HG02938 (cell line): ENCODE results near the gene CYP27A1.

Experiments used
- ATAC-seq: cut with Tn5 transposase; IDR thresholded peaks from one replicate; pipeline ENCODE4 v1.9.1; 2021; ENCODE audit warnings: mild to moderate bottlenecking, moderate library complexity; ENCODE audit not compliant: unreplicated experiment

The CYP27A1 gene

DNA sequence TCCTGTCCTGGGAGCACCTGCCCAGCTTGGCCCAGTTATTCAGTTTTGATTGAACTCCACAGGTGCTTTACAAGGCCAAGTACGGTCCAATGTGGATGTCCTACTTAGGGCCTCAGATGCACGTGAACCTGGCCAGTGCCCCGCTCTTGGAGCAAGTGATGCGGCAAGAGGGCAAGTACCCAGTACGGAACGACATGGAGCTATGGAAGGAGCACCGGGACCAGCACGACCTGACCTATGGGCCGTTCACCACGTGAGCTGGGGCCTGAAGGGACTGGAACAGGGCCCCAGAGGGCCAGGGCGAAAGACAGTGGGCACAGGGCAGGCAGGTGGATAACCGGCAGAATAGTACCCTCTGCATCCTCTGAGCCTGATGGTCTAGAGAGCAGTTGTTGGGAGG, 27.6 kb downstream of the CYP27A1 start:
- no peak for ATAC-seq

DNA sequence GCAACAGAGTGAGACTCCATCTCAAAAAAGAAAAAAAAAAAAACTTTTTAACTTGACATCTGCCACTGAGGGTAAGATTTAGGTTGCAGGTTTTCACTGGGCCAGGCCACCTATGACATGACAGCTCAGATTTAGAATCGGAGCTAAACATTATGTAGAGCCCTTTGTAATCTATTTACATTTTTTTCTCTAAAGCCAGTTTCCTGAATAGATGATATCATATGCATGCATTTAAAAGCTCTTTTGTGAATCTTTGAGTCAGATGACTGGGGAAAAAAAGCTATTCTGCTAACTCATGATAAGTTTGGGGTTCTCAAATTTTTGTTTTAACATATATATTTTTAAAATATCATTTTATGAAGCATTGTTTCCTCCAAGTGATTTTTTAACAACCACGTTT, 28.3 kb downstream of the CYP27A1 start:
- ATAC-seq, result no peak

DNA sequence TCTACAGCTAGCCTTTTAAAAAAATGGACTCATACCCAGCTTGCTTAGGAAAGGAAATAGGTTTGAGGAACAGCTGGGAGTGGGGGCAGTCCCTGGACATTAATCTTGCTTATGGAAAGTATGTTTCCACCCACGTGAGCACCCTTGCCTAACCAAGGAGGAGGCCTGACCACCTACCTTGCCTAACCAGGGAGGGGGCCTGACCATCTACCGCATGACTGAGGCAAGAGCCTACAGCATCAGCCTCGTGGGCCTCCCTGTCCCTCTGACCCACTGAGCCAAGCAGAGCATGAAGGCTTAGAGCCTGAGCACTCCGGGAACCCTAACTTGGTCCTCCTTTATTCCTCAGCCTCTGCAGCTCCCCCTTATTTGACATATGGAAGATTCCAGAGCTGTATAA, 29.4 kb downstream of the CYP27A1 start:
- no peak for ATAC-seq

DNA sequence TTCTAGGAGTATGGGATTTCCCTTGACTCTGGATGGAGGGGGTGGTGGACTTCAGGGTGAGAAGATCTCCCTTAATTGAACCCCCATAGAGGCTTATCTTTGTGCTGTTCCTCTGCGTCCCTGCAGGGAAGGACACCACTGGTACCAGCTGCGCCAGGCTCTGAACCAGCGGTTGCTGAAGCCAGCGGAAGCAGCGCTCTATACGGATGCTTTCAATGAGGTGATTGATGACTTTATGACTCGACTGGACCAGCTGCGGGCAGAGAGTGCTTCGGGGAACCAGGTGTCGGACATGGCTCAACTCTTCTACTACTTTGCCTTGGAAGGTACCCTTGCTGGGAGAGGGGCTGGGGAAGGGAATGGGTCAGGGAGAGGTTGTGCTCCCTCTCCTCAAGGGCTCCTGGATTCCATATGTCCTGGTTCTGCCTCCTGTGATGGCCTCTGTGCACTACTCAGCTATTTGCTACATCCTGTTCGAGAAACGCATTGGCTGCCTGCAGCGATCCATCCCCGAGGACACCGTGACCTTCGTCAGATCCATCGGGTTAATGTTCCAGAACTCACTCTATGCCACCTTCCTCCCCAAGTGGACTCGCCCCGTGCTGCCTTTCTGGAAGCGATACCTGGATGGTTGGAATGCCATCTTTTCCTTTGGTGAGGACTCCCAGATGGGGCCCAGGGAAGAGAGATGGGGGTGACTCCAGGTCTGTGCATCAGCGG, 30.3 kb downstream of the CYP27A1 start:
- no peak for ATAC-seq

DNA sequence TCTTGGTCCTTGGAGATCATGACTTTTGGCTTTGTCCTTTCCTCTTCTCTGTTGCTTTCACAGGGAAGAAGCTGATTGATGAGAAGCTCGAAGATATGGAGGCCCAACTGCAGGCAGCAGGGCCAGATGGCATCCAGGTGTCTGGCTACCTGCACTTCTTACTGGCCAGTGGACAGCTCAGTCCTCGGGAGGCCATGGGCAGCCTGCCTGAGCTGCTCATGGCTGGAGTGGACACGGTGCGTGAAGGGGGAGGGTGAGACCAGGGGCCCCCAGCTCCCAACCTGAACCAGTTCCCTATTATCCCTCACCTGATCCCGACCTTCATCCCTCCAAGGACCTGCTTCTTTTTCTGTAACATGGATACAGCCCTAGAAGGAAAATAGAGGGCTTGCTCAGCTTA, 30.9 kb downstream of the CYP27A1 start:
- no peak for ATAC-seq

DNA sequence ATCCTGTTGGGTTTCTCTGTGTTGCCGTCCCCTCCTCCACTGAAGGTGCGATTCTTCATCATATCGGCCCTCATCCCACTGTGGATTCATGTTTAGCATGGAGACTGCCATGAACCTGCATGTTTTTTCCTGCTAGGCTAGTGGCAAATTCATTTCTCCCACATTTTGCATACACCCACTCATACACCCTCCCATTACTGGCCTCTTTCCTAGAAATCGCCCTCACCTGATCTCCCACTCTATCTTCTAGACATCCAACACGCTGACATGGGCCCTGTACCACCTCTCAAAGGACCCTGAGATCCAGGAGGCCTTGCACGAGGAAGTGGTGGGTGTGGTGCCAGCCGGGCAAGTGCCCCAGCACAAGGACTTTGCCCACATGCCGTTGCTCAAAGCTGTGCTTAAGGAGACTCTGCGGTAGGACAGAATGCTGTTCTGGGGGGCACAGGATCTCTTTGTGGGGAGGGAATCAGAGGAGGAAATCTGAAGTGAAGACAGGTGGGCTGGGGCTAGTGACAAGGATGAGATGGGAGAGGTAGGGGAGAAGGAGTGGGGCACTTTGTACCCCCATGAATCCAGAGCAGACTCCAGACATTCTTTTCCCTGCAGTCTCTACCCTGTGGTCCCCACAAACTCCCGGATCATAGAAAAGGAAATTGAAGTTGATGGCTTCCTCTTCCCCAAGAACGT, 32.0 kb downstream of the CYP27A1 start:
- ATAC-seq, result no peak

DNA sequence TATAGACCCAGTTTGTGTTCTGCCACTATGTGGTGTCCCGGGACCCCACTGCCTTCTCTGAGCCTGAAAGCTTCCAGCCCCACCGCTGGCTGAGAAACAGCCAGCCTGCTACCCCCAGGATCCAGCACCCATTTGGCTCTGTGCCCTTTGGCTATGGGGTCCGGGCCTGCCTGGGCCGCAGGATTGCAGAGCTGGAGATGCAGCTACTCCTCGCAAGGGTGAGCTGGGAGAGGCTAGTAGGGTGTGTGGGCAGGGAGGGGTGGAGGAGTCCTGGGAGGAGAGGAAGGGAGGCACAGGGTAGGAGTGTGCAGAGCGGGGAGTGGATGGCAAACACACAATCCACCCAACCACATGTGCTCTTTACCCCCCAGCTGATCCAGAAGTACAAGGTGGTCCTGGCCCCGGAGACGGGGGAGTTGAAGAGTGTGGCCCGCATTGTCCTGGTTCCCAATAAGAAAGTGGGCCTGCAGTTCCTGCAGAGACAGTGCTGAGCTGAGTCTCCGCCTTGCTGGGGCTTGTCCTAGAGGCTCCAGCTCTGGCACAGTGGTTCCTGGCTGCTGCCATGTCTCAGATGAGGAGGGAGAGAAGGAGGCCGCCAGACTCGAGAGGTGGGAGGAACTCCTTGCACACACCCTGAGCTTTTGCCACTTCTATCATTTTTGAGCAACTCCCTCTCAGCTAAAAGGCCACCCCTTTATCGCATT, 32.7 kb downstream of the CYP27A1 start:
- no peak for ATAC-seq

DNA sequence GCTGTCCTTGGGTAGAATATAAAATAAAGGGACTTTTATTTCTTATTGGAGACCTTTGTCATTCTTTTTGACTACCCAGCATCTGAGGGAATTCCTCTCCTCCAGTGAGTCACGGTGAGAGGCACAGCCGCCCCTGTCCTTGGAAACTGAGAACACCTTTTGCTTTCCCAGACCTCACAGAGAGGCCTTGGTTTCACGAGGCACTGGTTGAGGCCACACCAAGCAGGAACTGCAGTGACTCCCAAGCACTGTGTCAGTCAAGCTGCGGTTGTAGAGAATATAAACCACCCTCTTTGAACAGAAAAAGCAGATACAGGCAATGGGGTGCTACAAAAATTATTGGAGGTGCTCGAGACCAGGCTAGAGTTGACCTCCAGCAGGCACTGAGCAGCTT, 33.3 kb downstream of the CYP27A1 start:
- no peak for ATAC-seq

DNA sequence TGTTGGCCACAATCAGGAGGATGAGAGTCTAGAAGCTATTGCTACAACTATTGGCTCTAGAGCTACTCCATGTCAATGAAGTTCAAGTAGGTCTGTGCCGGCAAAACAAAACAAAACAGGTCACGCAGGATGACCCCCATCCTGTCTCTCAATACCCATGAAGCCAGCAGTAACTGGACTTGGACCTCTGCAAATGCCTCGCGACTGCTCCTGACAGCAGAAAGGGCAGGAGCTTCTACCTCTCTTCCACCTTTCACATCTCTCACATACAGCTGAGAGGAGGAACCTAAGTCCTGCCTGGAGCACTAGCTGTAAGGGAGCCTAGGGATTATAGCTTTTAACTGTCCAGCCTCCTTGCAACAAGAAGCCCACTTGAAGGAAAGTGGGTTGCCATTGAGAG, 33.7 kb downstream of the CYP27A1 start:
- ATAC-seq, result no peak

DNA sequence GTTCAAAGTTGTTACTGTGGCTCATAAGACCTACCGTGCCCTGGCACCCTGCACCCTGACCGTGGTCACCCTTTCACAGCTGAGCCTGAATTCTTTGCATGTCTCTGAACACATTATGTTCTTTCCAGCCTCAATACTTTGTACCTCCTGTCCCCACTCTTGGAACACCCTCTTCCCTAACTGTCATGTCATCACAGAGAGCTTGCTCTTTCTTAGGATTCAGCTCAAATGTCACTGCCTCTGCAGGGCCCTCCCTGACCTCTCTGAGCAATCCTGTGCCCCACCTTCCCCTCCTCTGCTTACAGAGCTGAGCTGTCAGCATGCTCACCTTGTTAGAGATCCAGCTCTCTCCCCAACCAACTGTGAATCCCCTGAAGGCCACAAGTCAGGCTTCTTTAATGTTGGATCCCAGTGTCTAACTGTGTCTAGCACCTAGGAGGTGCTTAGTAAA, 34.6 kb downstream of the CYP27A1 start:
- no peak for ATAC-seq

DNA sequence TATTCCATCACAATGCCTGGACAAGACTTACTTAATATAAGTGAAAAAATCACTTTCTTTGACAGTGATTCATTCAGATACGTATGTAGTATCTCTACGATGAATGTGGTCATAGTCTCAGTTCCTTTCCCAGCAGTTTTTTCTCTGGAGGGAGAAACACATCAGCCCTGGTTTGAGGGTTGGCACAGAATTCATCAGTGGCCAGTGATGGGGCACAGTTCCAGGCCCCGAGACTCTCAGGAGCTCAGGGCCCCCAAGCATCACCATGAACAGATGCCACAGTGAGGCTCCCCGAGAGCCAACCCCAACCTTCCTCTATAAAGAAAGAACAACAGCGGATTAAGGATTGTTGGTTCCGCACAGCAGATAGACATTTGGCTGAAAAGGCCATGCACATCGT, 37.1 kb downstream of the CYP27A1 start:
- ATAC-seq, result no peak

DNA sequence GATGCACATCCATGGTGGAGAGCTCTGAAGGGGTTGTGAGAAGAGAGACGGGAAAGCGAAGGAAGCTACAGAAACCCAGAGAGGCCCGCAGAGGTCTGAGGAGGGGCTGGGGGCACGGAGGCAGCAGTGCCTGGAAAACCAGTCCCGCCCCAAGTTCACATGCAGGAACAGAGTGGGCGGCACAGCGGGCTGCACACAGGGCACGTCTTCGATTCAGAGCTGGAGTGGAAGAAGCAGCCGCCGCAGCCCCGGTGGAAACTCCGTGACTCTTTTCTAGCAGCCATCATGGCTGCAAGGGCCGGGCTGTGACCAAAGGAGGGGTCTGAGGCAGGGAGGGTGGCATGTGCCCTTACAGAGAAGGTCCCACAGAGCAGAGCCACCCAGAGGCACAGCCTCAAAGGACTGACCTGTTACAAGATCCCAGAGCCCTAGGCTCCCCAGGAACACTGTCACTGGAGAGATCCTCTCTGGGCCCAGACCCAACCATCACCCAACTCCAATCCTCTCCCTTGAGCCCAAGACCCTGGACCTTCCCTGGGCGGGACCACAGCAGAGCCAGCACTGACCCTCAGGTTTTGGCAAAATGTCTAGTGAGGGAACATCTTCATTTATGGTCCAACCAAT, 38.9 kb downstream of the CYP27A1 start:
- no peak for ATAC-seq

DNA sequence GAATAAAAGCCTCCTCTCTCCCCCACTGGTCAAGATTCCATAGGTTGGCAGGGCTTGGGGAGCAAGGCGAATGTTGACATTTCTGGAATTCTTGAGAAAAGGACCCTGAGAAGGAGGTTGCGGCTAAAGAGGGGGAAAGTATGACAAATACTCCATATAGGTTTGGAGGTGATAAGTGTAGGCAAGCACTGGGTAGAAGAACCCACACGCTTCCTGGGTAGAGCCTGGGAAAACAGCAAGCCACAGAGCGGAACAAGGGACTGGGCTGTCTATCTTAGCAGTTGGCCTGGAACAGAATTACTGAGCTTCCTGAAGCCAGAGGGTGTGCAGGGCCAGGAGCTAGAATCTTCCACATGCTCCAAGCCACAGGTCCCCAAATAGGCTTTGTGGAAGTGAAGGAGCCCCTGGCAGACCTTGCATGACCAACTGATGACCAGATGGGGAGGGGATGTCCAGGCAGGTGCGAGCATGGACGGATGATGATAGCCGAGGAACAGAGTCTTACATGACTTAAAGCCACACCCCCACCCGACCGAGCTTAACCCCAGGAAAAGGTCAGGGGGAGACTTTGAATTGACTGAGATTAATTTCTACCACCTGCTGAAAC, 39.8 kb downstream of the CYP27A1 start:
- ATAC-seq, result no peak

DNA sequence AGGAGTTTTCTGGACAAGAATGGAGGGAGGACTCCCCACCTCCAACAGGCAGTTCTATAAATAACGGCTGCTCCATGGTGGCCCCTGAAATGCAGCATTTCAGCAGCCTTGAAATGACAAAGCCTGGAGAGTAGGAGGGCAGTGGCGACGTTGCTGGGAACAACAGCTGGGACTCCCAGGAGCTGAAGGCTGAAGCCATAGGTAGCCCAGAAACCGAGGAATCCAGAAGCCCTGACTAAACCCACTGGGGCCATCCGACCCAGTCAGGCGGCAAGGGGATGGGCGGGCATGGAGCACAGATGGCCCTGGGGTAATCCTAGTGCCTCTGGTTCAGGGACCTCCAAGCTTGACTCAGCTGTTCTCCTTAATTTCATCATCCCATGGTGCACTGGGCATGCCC, 40.7 kb downstream of the CYP27A1 start:
- ATAC-seq, result no peak

DNA sequence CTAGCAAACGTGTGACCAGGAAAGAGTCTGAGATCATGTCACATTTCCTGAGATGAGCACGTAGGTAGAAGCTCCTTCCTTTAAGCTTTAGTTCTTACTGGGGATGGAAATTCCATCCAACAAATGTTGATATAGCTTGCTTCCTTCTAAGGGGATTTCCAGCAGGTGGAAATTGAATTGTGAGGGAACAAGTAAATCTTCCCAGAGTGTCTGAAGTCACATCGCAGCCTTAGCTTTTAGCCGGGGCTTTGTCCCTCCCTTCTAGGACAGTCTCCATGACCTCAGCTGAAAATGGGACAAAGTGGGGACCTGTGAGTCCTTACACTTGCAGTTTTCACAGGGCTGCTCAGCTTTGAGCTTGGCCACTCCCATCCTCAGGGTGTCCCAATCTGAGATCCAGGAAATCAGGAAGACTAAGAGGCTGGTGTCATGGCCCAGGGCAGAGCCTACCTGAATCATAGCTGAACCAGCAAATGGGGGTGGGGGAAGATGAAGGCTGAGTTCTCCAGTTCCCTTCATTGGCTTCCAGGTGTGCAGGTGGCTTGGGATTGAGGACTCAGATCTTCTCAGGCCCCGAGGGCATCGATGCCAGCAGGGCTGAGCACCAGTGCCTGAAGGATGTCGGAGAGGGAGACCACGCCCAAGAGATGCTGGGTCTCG, 41.4 kb downstream of the CYP27A1 start:
- no peak for ATAC-seq

DNA sequence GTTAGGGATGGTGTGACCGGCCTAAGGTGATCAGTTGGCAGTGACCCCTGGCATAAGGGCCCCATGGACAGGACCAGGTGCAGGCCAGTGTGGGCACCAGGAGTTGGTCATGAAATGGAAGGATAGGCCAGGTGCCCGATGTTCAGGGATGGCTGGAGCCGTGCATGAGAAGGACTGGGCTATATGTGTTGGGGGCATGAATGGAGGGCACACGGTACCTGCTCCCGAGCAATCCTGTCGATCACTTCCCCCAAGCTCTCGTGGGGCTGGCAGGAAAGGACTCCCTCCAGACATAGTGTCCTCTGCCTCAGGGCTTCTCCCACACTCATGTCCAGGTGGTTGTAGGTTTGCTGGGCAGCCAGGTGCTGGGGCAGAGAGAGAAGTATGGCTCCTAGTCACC, 42.1 kb downstream of the CYP27A1 start:
- no peak for ATAC-seq

DNA sequence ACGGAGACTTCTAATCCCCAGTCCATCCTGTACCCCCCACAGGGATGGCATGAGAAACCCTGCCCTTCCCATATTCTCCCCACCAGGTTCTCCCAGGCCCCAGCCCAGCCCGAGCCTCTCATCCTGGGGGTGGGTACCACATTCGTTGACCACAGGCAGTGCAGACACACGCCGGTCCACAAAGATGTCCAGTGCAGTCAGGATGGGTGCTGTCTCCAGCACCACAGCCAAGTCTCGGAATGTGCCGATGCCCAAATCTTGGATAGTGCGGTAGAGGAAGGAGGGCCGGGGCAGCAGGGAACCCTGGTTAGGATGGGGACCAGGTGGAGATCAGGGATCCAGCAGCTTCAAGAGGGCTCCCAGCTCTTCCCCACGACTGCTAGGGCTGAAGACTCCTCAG, 44.8 kb downstream of the CYP27A1 start:
- no peak for ATAC-seq

DNA sequence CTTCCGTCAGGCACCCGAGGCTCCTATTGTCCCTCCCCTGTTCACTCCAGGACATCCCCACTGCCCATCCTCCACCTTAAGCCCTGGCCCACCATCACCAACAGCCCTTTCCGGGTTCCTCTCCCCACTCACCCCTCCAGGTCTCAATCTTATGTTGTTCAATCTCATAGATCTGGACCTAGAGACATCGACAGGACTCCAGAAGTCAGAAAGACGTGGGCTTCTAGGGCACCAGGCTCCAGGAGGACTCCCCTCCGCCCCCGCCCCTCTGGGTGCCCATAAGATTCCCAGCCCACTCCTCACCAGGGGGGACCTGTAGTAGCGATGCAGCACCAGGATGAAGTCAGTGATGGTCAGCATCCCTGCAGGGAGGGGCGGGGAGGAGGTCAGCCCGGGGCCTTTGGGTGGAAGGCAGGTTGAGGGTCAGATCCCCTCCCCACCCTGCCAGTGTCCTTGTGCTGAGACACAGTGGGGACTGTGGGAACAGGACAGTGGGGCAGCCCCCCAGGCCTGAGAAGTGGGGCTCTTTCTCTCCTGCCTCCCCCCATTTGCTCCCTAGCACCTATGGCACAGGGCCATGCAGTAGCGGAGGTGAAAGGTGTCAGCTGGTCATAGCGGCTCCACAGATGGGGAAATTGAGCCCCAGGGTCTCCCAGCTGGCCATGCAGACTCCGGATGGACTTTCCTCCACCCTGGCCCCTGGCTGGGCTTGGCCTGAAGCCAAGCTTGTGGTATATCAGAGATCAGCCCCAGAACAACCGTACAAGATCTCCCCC, 45.9 kb downstream of the CYP27A1 start:
- no peak for ATAC-seq

DNA sequence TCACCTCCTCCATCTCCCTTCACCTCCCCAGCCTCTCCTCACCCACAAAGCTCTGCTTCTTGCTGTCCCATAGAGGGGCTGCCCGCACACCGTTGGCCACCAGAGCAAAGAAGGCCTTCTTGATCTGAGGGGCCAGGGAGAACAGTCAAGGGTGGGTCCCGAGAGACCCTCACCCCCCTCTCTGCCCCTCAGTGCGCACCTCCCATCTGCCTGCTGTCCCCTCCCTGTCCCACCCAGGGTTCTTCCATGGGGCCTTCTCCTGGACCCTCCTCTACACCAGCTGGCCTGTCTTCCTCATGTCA, 46.5 kb downstream of the CYP27A1 start:
- no peak for ATAC-seq

DNA sequence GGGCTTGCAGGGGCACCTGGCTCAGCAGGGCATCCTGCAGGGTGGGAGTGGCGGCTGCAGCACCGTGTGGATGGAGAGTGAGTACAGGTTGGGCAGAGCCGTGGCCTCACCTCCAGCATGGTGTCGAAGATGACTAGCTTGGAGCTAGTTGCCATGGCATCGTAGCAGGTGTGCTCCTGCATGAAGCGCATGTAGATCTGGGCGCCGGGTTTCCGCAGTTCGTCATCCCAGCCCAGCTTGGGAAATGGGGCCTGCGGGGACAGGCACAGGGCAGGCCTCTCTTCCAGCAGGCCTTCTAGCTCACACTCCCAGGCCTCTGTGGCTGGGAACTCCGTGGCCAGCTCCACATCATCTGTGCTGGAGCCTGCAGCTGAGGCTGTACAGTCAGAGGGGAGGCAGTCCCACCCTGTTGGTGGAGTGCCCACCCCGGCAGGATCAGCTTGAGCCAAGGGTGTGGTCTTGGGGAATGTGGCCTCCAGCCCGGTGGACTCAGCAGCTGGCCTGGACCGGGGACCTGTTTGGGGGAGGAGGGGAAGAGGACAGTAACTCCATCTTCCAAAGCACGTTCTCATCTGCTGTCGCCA, 48.0 kb downstream of the CYP27A1 start:
- no peak for ATAC-seq
